ENCODE results near the gene EIF4ENIF1. TPM values are rescaled to one million over a fixed set of nuclear protein-coding genes. Genes with fewer than 3 reads are reported as not detected.

EIF4ENIF1 gene
- polyA plus RNA-seq, 3 donors from 2014 or later = 6.9 to 21.1 (median 9.7) TPM

GRCh38 chr22:31399211-31400022, 90.2 kb downstream of the EIF4ENIF1 start, which contains the start of gene DRG1:
Gene DRG1, plus strand, starts transcription at chr22:31399604. Its CDS starts 80 bp downstream, at chr22:31399684.
- Mint-ChIP-seq H3K36me3 (peaks cover 5 to 10% (median 6%) of the 10 kb centered on the region in 3 donors), H3K4me1 (peaks cover 20 to 31% of the 10 kb centered on the region in 2 donors), H3K27ac (peak within 1 kb of the TSS; percentile 91 to 98 (median 96)), H3K4me3 (peak within 1 kb of the TSS; percentile 94 to 98 (median 95)), H3K27me3 (ENCODE audit: low read depth in 3 of 3) (peaks cover under 1 to 3% (median 2%) of the 10 kb centered on the region in 3 donors), H3K9me3 (no peaks in the 10 kb centered on the region)
- DNase-seq = peak; percentile 96

- peaks cover 5 to 9% (median 6%) of the 10 kb centered on the region in 3 donors for H3K36me3 Mint-ChIP-seq
- H3K4me1 Mint-ChIP-seq = peaks cover 20 to 31% of the 10 kb centered on the region in 2 donors
- peak overlapping the region in 3 of 5 donors; percentile 33 to 98 (median 42) for H3K4me3 Mint-ChIP-seq
Observed at GRCh38 chr22:31398231-31398630, 91.4 kb downstream of the EIF4ENIF1 start.

GRCh38 chr22:31394326-31394725, 95.3 kb downstream of the EIF4ENIF1 start:
- no peak for DNase-seq
- Mint-ChIP-seq H3K27me3 (ENCODE audit: low read depth in 3 of 3) (peaks cover 0 to 7% (median 5%) of the 10 kb centered on the region in 3 donors), H3K9me3 (no peaks in the 10 kb centered on the region), H3K36me3 (peaks cover 0 to 4% (median 0%) of the 10 kb centered on the region in 3 donors), H3K4me1 (peaks cover 3 to 7% of the 10 kb centered on the region in 2 donors), H3K4me3 (no peak overlapping the region), H3K27ac (no peak overlapping the region)

More at GRCh38 chr22:31398231-31398630, 91.4 kb downstream of the EIF4ENIF1 start:
- DNase-seq = no peak
- Mint-ChIP-seq H3K9me3 (no peaks in the 10 kb centered on the region), H3K27me3 (ENCODE audit: low read depth in 3 of 3) (peaks cover 3% of the 10 kb centered on the region in 3 donors), H3K27ac (peak overlapping the region in 2 of 6 donors; percentile 35 to 56)

GRCh38 chr22:31393893-31394292, 95.7 kb downstream of the EIF4ENIF1 start:
- Mint-ChIP-seq H3K9me3 (no peaks in the 10 kb centered on the region), H3K27ac (no peak overlapping the region), H3K27me3 (ENCODE audit: low read depth in 3 of 3) (peaks cover 0 to 7% (median 5%) of the 10 kb centered on the region in 3 donors), H3K36me3 (peaks cover 0 to 4% (median 0%) of the 10 kb centered on the region in 3 donors), H3K4me3 (no peak overlapping the region), H3K4me1 (peaks cover 2 to 4% of the 10 kb centered on the region in 2 donors)
- DNase-seq = no peak

Other genes starting within 250 kb of the EIF4ENIF1 start
- gene PIK3IP1, start 197.4 kb downstream of the EIF4ENIF1 start, polyA plus RNA-seq = 100 to 1,000 TPM in 1 of 3 donors, 10 to 100 TPM in 2; 88.2 to 136 (median 98.1) TPM
- gene PATZ1, start 143.5 kb downstream of the EIF4ENIF1 start, polyA plus RNA-seq = 1 to 10 TPM; 4.5 to 9.1 (median 5.3) TPM
- gene DRG1, start 90.2 kb downstream of the EIF4ENIF1 start, polyA plus RNA-seq = 100 to 1,000 TPM in 2 of 3 donors, 10 to 100 TPM in 1; 82.0 to 129 (median 105) TPM
- gene SFI1, start 6.7 kb upstream of the EIF4ENIF1 start, polyA plus RNA-seq = 10 to 100 TPM in 2 of 3 donors, 1 to 10 TPM in 1; 4.2 to 31.5 (median 11.1) TPM
- gene PISD, start 172.4 kb upstream of the EIF4ENIF1 start, polyA plus RNA-seq = 10 to 100 TPM; 16.3 to 34.8 (median 25.3) TPM